HG02973 (cell line): ENCODE data around the gene ARHGAP44.

Experiments used
- ATAC-seq: cut with Tn5 transposase; IDR thresholded peaks from one replicate; pipeline ENCODE4 v1.9.1; 2021; ENCODE audit warnings: moderate library complexity; ENCODE audit not compliant: unreplicated experiment

Gene ARHGAP44

GRCh38 chr17:12896180-12896785 lies 107.0 kb downstream of the ARHGAP44 start:
- ATAC-seq = no peak

- no peak for ATAC-seq
Observed at GRCh38 chr17:12898110-12898509, 108.8 kb downstream of the ARHGAP44 start.

- no peak for ATAC-seq
Observed at GRCh38 chr17:12899604-12900003, 110.3 kb downstream of the ARHGAP44 start.

GRCh38 chr17:12900474-12900873 lies 111.2 kb downstream of the ARHGAP44 start:
- no peak for ATAC-seq

- no peak for ATAC-seq
Observed at GRCh38 chr17:12902046-12902445, 112.7 kb downstream of the ARHGAP44 start.

- no peak for ATAC-seq
Observed at GRCh38 chr17:12907477-12907876, 118.2 kb downstream of the ARHGAP44 start.

GRCh38 chr17:12909046-12909445 lies 119.7 kb downstream of the ARHGAP44 start:
- ATAC-seq = no peak

GRCh38 chr17:12909511-12909910 lies 120.2 kb downstream of the ARHGAP44 start:
- no peak for ATAC-seq

GRCh38 chr17:12911239-12911638 lies 121.9 kb downstream of the ARHGAP44 start:
- ATAC-seq = no peak

- no peak for ATAC-seq
Observed at GRCh38 chr17:12917399-12917798, 128.1 kb downstream of the ARHGAP44 start.

GRCh38 chr17:12918142-12918541 lies 128.8 kb downstream of the ARHGAP44 start:
- ATAC-seq = no peak

- no peak for ATAC-seq
Observed at GRCh38 chr17:12922120-12922519, 132.8 kb downstream of the ARHGAP44 start.

GRCh38 chr17:12924614-12925013 lies 135.3 kb downstream of the ARHGAP44 start:
- no peak for ATAC-seq

GRCh38 chr17:12927001-12927400 lies 137.7 kb downstream of the ARHGAP44 start:
- ATAC-seq = no peak

- ATAC-seq = no peak
Observed at GRCh38 chr17:12927541-12928425, 138.5 kb downstream of the ARHGAP44 start.

- ATAC-seq = no peak
Observed at GRCh38 chr17:12928736-12929135, 139.4 kb downstream of the ARHGAP44 start.

GRCh38 chr17:12936501-12936900 lies 147.2 kb downstream of the ARHGAP44 start:
- ATAC-seq = no peak

- ATAC-seq = no peak
Observed at GRCh38 chr17:12940699-12941098, 151.4 kb downstream of the ARHGAP44 start.

- ATAC-seq = no peak
Observed at GRCh38 chr17:12947047-12947446, 157.7 kb downstream of the ARHGAP44 start.

- no peak for ATAC-seq
Observed at GRCh38 chr17:12952012-12952411, 162.7 kb downstream of the ARHGAP44 start.

- no peak for ATAC-seq
Observed at GRCh38 chr17:12953156-12953555, 163.9 kb downstream of the ARHGAP44 start.

- ATAC-seq = no peak
Observed at GRCh38 chr17:12955521-12955920, 166.2 kb downstream of the ARHGAP44 start.
